ENCODE results near the gene RAP2A.

GRCh38 chr13:97422118-97423054 is 11.6 kb upstream of the RAP2A start:
- TF ChIP-seq, protein P1, sequence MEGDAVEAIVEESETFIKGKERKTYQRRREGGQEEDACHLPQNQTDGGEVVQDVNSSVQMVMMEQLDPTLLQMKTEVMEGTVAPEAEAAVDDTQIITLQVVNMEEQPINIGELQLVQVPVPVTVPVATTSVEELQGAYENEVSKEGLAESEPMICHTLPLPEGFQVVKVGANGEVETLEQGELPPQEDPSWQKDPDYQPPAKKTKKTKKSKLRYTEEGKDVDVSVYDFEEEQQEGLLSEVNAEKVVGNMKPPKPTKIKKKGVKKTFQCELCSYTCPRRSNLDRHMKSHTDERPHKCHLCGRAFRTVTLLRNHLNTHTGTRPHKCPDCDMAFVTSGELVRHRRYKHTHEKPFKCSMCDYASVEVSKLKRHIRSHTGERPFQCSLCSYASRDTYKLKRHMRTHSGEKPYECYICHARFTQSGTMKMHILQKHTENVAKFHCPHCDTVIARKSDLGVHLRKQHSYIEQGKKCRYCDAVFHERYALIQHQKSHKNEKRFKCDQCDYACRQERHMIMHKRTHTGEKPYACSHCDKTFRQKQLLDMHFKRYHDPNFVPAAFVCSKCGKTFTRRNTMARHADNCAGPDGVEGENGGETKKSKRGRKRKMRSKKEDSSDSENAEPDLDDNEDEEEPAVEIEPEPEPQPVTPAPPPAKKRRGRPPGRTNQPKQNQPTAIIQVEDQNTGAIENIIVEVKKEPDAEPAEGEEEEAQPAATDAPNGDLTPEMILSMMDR (IDR thresholded peaks at IDR 0.05; ENCODE audit: insufficient read depth, low read depth, low read length) = no peak
- TF ChIP-seq EZH2 (IDR thresholded peaks at IDR 0.05; ENCODE audit: insufficient read depth, low read length) = no peak
